Pancreas (tissue), 10 donors: Measurements from ENCODE around the gene ERCC5. TPM values are rescaled to one million over a fixed set of nuclear protein-coding genes. Genes with fewer than 3 reads are reported as not detected.

Experiments used
- ATAC-seq, 4 donors: fragments of 200-7000 bp; cut with Tn5 transposase; one replicate each; pipeline versions ENCODE4 v1.8.0 to v1.9.1; 2020; ENCODE audit warnings: mild to moderate bottlenecking in 4 of 4, moderate library complexity in 4 of 4
- DNase-seq, 6 donors: peaks; one replicate each; pipeline ENCODE4 v3.0.0-alpha.2; 2020
- FAIRE-seq: peaks from 2 replicates; lab custom pipeline; 2012; peaks lifted over from hg19 to GRCh38; lab: Jason Lieb, UNC
- H3K27ac ChIP-seq, 4 donors: fragments of 200-600 bp; sonication (generic); 1 replicate in 3 of 4; 2 replicates in 1 of 4; pipeline versions ENCODE4 v1.5.0 to v1.8.0; 2020
- H3K27me3 ChIP-seq, 4 donors: fragments of 200-600 bp; one replicate each; pipeline ENCODE4 v1.8.0; 2021
- H3K36me3 ChIP-seq, 3 donors: fragments of 200-600 bp; sonication (generic) in 1 of 3; one replicate each; pipeline versions ENCODE4 v1.5.0 to v1.8.0; 2020 to 2021
- H3K4me1 ChIP-seq, 3 donors: fragments of 200-600 bp; one replicate each; pipeline ENCODE4 v1.8.0; 2021
- H3K4me3 ChIP-seq, 4 donors: fragments of 200-600 bp; sonication (generic) in 2 of 4; one replicate each; pipeline versions ENCODE4 v1.5.0 to v1.8.0; 2020 to 2021
- H3K9me3 ChIP-seq, 4 donors: fragments of 200-600 bp; one replicate each; pipeline ENCODE4 v1.8.0; 2021
- CTCF ChIP-seq, 4 donors: fragments of 200-600 bp; sonication (generic) in 3 of 4; IDR thresholded peaks; one replicate each; pipeline versions ENCODE4 v1.5.0 to v1.8.0; 2021; ENCODE audit warnings: antibody characterized with exemption in 4 of 4
- WGBS, 2 donors: extraction: QIAGEN DNeasy Blood & Tissue Kit; methylation state at CpG; one replicate each; pipeline ENCODE4 v1.1.7; 2013; 5-methylcytosine and 5-hydroxymethylcytosine counted together
- intact Hi-C, 3 donors: fragments of 100-400 bp; cut with DNase I; formaldehyde crosslinking; loops; one replicate each; pipeline versions ENCODE4 v1.11.1 to v1.14.2; 2022
- polyA plus RNA-seq, 2 donors: library from polyadenylated mRNA; stranded (reverse); fragments of 200-250 nt; gene quantifications; one replicate each; pipeline ENCODE4 v1.2.3, GENCODE V29; 2013
- total RNA-seq, 6 donors: library from RNA; stranded (reverse); fragmentation: NEBNext Ultra II Directional in 4 of 6; extraction: Animal tissue kit (Norgen Biotek cat#: 25700) in 4 of 6; gene quantifications; one replicate each; pipeline versions ENCODE4 v1.2.1 to v1.2.4, GENCODE V29; 2021 to 2023
- donor health status: healthy with polysubstance abuse.
- donor health status: DM: no; HTN: no; CAD: no; lungs with moderate emphysema.
- donor health status: DM: no; HTN: no; CAD: no.
- donor health status: control.
- donor health status: control.
- donor health status: Bipolar disorder and iron deficiency.
- donor health status: DM: yes; HTN: yes; CAD: no.
- donor health status: DM: no; HTN: no; CAD: no.
- donor health status: DM: no; HTN: no; CAD: no.
- donor health status: DM: yes; HTN: yes; CAD: no.

Gene ERCC5
- total and polyA plus RNA-seq, 8 donors: 17.5 to 85.4 (median 25.2) TPM

- 90 to 91% methylated on average over 5 of the region's 5 CpGs for WGBS, 2 donors
- Histone ChIP-seq H3K4me1 (no peaks in the 10 kb centered on the region), H3K9me3 (no peaks in the 10 kb centered on the region), H3K27me3 (no peaks in the 10 kb centered on the region), H3K27ac (no peak overlapping the region), H3K36me3 (peaks cover 0 to 35% (median 16%) of the 10 kb centered on the region in 3 donors), H3K4me3 (no peak overlapping the region)
- DNase-seq (no peak), FAIRE-seq (no peak), ATAC-seq (no peak)
- intact Hi-C loops: no loop called here
- no peak for TF ChIP-seq CTCF (IDR thresholded peaks at IDR 0.05)
Observed at GRCh38 chr13:102878481-102878880, 32.6 kb downstream of the ERCC5 start.

- no peak for FAIRE-seq
- Histone ChIP-seq H3K4me3 (no peak overlapping the region), H3K36me3 (peaks cover 0 to 24% (median 13%) of the 10 kb centered on the region in 3 donors), H3K27ac (no peak overlapping the region), H3K9me3 (no peaks in the 10 kb centered on the region), H3K4me1 (no peaks in the 10 kb centered on the region), H3K27me3 (no peaks in the 10 kb centered on the region)
- 83 to 91% methylated on average over 13 of the region's 13 CpGs for WGBS, 2 donors
- TF ChIP-seq CTCF (IDR thresholded peaks at IDR 0.05): no peak
- no peak for DNase-seq
- ATAC-seq: no peak
- intact Hi-C loops: no loop called here
Observed at GRCh38 chr13:102879793-102880499, 34.1 kb downstream of the ERCC5 start.

- intact Hi-C loops: no loop called here
Observed at GRCh38 chr13:102881819-102882686, 36.2 kb downstream of the ERCC5 start.

GRCh38 chr13:102892503-102892902 lies 46.7 kb downstream of the ERCC5 start:
- ATAC-seq: no peak
- Histone ChIP-seq H3K36me3 (no peaks in the 10 kb centered on the region), H3K4me1 (no peaks in the 10 kb centered on the region), H3K4me3 (no peak overlapping the region), H3K27me3 (no peaks in the 10 kb centered on the region), H3K27ac (no peak overlapping the region), H3K9me3 (no peaks in the 10 kb centered on the region)
- WGBS, 2 donors: 47 to 57% methylated on average over 2 of the region's 2 CpGs
- TF ChIP-seq CTCF (IDR thresholded peaks at IDR 0.05): no peak
- FAIRE-seq: no peak
- no peak for DNase-seq
- intact Hi-C loops: no loop called here

More at GRCh38 chr13:102881819-102882686, 36.2 kb downstream of the ERCC5 start:
- H3K27me3 ChIP-seq: no peaks in the 10 kb centered on the region
- peaks cover 0 to 5% (median under 1%) of the 10 kb centered on the region in 3 donors for H3K36me3 ChIP-seq
- no peak overlapping the region for H3K27ac ChIP-seq
- WGBS, 2 donors: 82 to 87% methylated on average over 4 of the region's 4 CpGs
- no peak for ATAC-seq
- TF ChIP-seq CTCF (IDR thresholded peaks at IDR 0.05): no peak
- no peaks in the 10 kb centered on the region for H3K9me3 ChIP-seq
- H3K4me1 ChIP-seq: no peaks in the 10 kb centered on the region
- DNase-seq: no peak
- FAIRE-seq: no peak
- no peak overlapping the region for H3K4me3 ChIP-seq
